SK-N-MC (cell line): ENCODE measurements around the gene AUTS2.

ENCODE experiments used
- DNase-seq: peaks from one replicate; pipeline ENCODE4 v3.0.0-alpha.2; 2011; ENCODE audit warnings: low read depth, low spot score
- H3K27ac ChIP-seq: fragments of 200-600 bp; sonication (generic); 2 replicates; pipeline ENCODE4 v1.5.1; 2016; ENCODE audit warnings: mixed run types
- H3K36me3 ChIP-seq: fragments of 200-600 bp; sonication (generic); 2 replicates; pipeline ENCODE4 v1.6.1; 2017; ENCODE audit warnings: antibody characterized with exemption, low read length, mixed read lengths; ENCODE audit not compliant: insufficient read depth
- H3K4me3 ChIP-seq: fragments of 200-600 bp; sonication (generic); 2 replicates; pipeline ENCODE4 v1.5.1; 2016
- H3K9ac ChIP-seq: fragments of 200-600 bp; sonication (generic); 2 replicates; pipeline ENCODE4 v1.8.0; 2017; ENCODE audit warnings: mixed run types, mixed read lengths; ENCODE audit not compliant: insufficient read length
- H3K9me3 ChIP-seq: fragments of 200-600 bp; sonication (generic); 2 replicates; pipeline ENCODE4 v1.6.1; 2017; ENCODE audit warnings: low read depth, mild to moderate bottlenecking, antibody characterized with exemption, low read length, moderate library complexity, mixed read lengths
- EZH2 ChIP-seq: fragments of 200-600 bp; sonication (generic); IDR thresholded peaks from one replicate; pipeline ENCODE4 v1.6.1; 2017; ENCODE audit warnings: antibody characterized with exemption
- FOXP2 ChIP-seq: optimal IDR thresholded peaks from 2 replicates; pipeline ENCODE3; 2011; ENCODE audit warnings: mild to moderate bottlenecking, moderate library complexity; ENCODE audit not compliant: insufficient read depth; ENCODE audit errors: extremely low read length, control extremely low read depth
- POLR2AphosphoS5 ChIP-seq: IDR thresholded peaks from 2 replicates; pipeline ENCODE4 v1.6.1; 2012; ENCODE audit warnings: mild to moderate bottlenecking, low read depth, low read length, borderline replicate concordance

Gene AUTS2

DNA sequence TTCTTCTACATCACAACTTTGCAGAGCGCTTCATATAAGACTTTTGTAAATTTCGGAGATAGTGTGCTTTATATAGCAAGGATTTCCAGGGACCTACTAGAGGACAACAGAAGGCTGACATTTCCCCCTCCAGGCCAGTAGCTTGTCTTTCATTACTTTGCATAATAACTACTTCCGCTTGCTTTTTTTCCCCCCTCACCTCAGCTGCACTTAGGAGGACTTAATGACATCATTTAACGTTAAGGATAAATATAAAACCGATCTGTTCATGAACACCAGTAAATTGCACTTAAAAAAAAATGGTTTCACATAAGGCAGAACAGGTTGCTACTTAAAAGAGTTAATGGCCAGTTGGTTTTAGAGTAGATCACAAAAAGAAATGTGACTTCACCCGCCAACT is 172.3 kb downstream of the AUTS2 start:
- TF ChIP-seq POLR2AphosphoS5 (no peak), EZH2 (no peak), FOXP2 (no peak)
- DNase-seq, result no peak
- H3K4me3 ChIP-seq, result no peak overlapping the region
- H3K27ac ChIP-seq, result no peak overlapping the region
- H3K9me3 ChIP-seq, result no peaks in the 10 kb centered on the region
- H3K36me3 ChIP-seq, result no peaks in the 10 kb centered on the region
- no peak overlapping the region for H3K9ac ChIP-seq

DNA sequence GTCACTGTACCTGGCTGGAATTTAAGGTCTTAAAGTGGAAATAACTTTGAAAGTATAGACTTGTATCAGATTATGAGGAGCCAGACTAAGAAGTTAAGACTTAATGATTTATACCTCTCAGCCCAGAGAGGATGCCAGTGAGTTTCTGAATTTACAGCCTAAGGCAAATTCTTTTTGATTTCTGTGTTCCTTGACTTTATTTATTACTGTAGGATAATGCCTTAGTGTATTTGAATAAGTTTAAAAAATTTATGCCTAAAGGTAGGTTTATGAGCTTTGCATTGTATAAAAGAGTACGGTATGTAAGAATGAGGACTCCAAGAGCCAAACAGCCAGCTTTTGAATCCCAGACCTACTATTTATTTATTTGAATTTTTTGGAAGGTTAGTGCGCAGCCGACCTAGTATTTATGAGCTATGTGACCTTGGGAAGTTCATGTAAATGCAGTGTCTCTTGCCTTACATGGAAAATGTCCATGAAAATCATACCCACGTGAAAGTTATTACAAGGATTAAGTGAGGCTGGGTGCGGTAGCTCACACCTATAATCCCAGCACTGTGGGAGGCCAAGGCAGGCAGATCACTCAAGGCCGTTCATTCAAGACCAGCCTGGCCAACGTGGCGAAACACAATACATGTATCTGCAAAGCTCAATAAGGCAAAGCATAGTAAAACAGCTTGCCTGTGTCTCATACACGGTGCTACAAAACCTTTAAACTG is 174.6 kb downstream of the AUTS2 start:
- H3K9ac ChIP-seq, result no peak overlapping the region
- no peak for DNase-seq
- no peak overlapping the region for H3K4me3 ChIP-seq
- no peak overlapping the region for H3K27ac ChIP-seq
- no peaks in the 10 kb centered on the region for H3K9me3 ChIP-seq
- TF ChIP-seq FOXP2, result no peak
- TF ChIP-seq EZH2, result no peak
- TF ChIP-seq POLR2AphosphoS5, result no peak
- H3K36me3 ChIP-seq, result no peaks in the 10 kb centered on the region

- Histone ChIP-seq H3K27ac (no peak overlapping the region), H3K9me3 (no peaks in the 10 kb centered on the region), H3K4me3 (no peak overlapping the region), H3K36me3 (no peaks in the 10 kb centered on the region), H3K9ac (no peak overlapping the region)
- TF ChIP-seq FOXP2, result no peak
- no peak for TF ChIP-seq EZH2
- no peak for TF ChIP-seq POLR2AphosphoS5
- no peak for DNase-seq
Measured at GRCh38 chr7:69773535-69774225, 175.4 kb downstream of the AUTS2 start.

- no peak overlapping the region for H3K4me3 ChIP-seq
- no peak overlapping the region for H3K9ac ChIP-seq
- TF ChIP-seq FOXP2 (no peak), EZH2 (no peak), POLR2AphosphoS5 (no peak)
- no peaks in the 10 kb centered on the region for H3K36me3 ChIP-seq
- H3K9me3 ChIP-seq, result no peaks in the 10 kb centered on the region
- no peak for DNase-seq
- no peak overlapping the region for H3K27ac ChIP-seq
Measured at GRCh38 chr7:69775231-69775771, 177.0 kb downstream of the AUTS2 start.

GRCh38 chr7:69776611-69777010 is 178.3 kb downstream of the AUTS2 start:
- no peaks in the 10 kb centered on the region for H3K9me3 ChIP-seq
- no peak overlapping the region for H3K9ac ChIP-seq
- no peak overlapping the region for H3K27ac ChIP-seq
- no peak overlapping the region for H3K4me3 ChIP-seq
- no peak for DNase-seq
- no peak for TF ChIP-seq EZH2
- no peak for TF ChIP-seq POLR2AphosphoS5
- TF ChIP-seq FOXP2, result no peak
- no peaks in the 10 kb centered on the region for H3K36me3 ChIP-seq

GRCh38 chr7:69778138-69778537 is 179.9 kb downstream of the AUTS2 start:
- Histone ChIP-seq H3K9ac (no peak overlapping the region), H3K27ac (no peak overlapping the region), H3K36me3 (no peaks in the 10 kb centered on the region), H3K4me3 (no peak overlapping the region), H3K9me3 (no peaks in the 10 kb centered on the region)
- DNase-seq, result no peak
- TF ChIP-seq POLR2AphosphoS5, result no peak
- no peak for TF ChIP-seq EZH2
- TF ChIP-seq FOXP2, result no peak

DNA sequence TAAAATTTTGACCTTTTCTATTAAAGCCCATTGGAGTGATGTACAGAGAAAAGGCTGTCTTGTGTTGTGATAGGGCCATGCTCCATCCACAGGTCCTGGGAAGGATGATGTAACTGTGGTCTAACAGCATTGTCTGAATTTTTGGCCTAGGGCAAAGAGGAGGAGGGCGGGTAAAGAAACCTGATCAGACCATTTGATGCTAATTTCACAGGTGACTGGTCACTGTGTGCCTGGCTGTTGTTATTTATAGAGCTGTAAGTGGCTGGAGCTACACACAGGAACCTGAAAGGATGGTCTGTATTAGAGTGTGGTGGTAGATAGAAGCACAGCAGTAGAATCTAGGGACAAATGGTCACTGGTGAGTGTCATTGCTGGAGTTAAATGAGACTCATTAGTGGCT is 182.1 kb downstream of the AUTS2 start:
- H3K27ac ChIP-seq, result no peak overlapping the region
- H3K9ac ChIP-seq, result no peak overlapping the region
- no peak for TF ChIP-seq EZH2
- TF ChIP-seq POLR2AphosphoS5, result no peak
- TF ChIP-seq FOXP2, result no peak
- no peak overlapping the region for H3K4me3 ChIP-seq
- H3K36me3 ChIP-seq, result no peaks in the 10 kb centered on the region
- DNase-seq, result no peak
- no peaks in the 10 kb centered on the region for H3K9me3 ChIP-seq

- Histone ChIP-seq H3K9me3 (no peaks in the 10 kb centered on the region), H3K36me3 (no peaks in the 10 kb centered on the region), H3K9ac (no peak overlapping the region), H3K27ac (no peak overlapping the region), H3K4me3 (no peak overlapping the region)
- TF ChIP-seq EZH2, result no peak
- TF ChIP-seq POLR2AphosphoS5, result no peak
- TF ChIP-seq FOXP2, result no peak
- DNase-seq, result no peak
Measured at GRCh38 chr7:69781412-69781846, 183.2 kb downstream of the AUTS2 start.
